GM21619 (cell line): Measurements from ENCODE around the gene TTC3.

Source experiments
- ATAC-seq: cut with Tn5 transposase; IDR thresholded peaks from one replicate; pipeline ENCODE4 v1.9.1; 2021; ENCODE audit not compliant: unreplicated experiment

Gene TTC3

GRCh38 chr21:37061926-37062592 lies 11.0 kb upstream of the TTC3 start:
- no peak for ATAC-seq

- ATAC-seq, result no peak
Measured at GRCh38 chr21:37062593-37062935, 10.5 kb upstream of the TTC3 start.

GRCh38 chr21:37063433-37063832 lies 9.6 kb upstream of the TTC3 start:
- ATAC-seq, result no peak

- ATAC-seq, result no peak
Measured at GRCh38 chr21:37064841-37065240, 8.2 kb upstream of the TTC3 start.

GRCh38 chr21:37065561-37066177 lies 7.4 kb upstream of the TTC3 start:
- ATAC-seq, result no peak

GRCh38 chr21:37071561-37072273 lies 1.3 kb upstream of the TTC3 start:
- no peak for ATAC-seq

GRCh38 chr21:37072274-37072987 lies 623 bp upstream of the TTC3 start:
- peak; percentile 34 for ATAC-seq

GRCh38 chr21:37073417-37074196 lies 553 bp downstream of the TTC3 start:
- peak; percentile 31 for ATAC-seq

GRCh38 chr21:37074197-37074510 lies 1.1 kb downstream of the TTC3 start:
- ATAC-seq, result no peak

- no peak for ATAC-seq
Measured at GRCh38 chr21:37074546-37074945, 1.5 kb downstream of the TTC3 start.

- ATAC-seq, result no peak
Measured at GRCh38 chr21:37075214-37075770, 2.2 kb downstream of the TTC3 start.

- no peak for ATAC-seq
Measured at GRCh38 chr21:37076087-37076850, 3.2 kb downstream of the TTC3 start.

- no peak for ATAC-seq
Measured at GRCh38 chr21:37077403-37077802, 4.3 kb downstream of the TTC3 start.

GRCh38 chr21:37079211-37079824 lies 6.3 kb downstream of the TTC3 start:
- ATAC-seq, result no peak

GRCh38 chr21:37082375-37082774 lies 9.3 kb downstream of the TTC3 start:
- ATAC-seq, result no peak

GRCh38 chr21:37082856-37083528 lies 9.9 kb downstream of the TTC3 start:
- ATAC-seq, result no peak

GRCh38 chr21:37085726-37086125 lies 12.7 kb downstream of the TTC3 start:
- ATAC-seq, result no peak

- ATAC-seq, result no peak
Measured at GRCh38 chr21:37087188-37087587, 14.1 kb downstream of the TTC3 start.

- no peak for ATAC-seq
Measured at GRCh38 chr21:37088186-37088735, 15.2 kb downstream of the TTC3 start.
